ENCODE results near the gene FAHD1.
"Not testable (repeated sequence)": the region's sequence is repeated elsewhere in the genome, so short reads cannot be mapped to it uniquely, and the experiment has no call there.

FAHD1 gene

DNA sequence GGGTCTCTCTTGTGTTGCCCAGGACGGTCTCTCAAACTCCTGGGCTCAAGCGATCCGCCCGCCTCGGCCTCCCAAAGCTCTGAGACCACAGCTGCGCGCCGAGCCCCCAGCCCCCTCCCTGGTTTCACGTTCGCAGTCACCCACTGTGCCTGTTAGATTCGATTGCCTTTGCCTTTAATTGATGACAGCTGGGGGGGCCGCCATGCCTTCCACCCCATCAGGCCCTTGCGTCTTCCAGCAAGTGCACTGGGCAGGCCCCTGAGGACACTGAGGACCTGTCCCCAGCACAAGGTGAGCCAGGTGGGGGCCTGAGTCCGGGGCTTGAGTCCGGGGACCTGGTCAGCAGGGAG, 36.8 kb upstream of the FAHD1 start:
- no peak for DNase-seq

DNA sequence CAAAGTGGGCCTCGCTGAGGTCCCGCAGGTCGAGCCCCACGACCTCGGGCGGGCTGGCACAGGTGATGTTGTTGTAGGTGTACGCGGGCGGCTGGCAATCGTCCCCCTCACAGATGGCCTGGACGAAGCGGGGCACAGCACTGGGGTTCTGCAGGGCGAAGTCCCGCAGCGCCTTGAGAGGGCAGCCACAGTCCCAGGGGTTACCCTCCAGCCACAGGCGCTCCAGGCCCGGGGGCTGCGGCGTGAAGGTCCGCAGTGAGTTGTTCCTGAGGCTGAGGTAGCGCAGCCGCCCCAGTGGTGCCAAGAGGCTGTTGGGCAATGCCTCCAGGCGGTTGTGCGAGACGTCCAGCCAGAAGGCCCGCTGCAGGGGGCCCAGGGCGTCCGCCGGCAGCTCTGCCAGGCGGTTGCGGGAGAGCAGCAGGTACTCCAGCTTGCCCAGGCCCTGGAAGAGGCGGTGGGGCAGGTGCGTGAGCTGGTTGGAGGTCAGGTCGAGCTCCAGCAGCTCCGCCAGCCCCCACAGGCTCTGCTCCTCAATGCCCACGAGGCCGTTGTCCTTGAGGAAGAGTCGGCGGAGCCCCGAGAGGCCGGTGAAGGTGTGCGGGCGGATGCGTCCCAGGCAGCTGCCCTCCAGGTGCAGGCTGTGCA, 36.3 kb upstream of the FAHD1 start:
- no peak for DNase-seq

DNA sequence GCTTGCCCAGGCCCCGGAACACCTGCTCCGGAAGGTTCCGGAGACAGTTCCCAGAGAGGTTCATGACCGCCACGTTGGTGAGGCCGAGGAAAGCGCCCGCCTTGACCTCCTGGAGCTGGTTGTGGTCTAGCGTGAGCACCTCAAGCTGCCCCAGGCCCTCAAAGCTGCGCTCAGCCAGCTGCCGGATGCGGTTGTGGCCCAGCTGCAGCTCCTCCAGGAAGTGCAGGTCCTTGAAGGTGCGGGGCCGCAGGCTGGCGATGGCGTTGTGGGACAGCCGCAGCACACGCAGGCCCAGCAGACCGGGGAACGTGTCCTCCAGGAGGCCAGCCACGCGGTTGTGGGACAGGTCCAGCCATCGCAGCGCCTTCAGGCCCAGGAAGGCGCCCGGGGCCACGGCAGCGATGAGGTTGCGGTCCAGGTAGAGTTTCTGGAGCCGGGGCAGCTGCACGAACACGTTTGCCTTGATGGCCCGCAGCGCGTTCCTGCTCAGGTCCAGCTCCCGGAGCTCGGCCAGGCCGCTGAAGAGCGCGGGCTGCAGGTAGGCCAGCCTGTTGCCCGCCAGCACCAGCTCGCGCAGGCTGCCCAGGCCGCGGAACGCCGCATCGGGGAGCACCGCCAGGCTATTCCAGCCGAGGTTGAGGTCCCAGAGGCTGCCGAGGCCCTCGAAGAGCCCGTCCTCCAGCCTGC, 35.6 kb upstream of the FAHD1 start:
- no peak for DNase-seq

DNA sequence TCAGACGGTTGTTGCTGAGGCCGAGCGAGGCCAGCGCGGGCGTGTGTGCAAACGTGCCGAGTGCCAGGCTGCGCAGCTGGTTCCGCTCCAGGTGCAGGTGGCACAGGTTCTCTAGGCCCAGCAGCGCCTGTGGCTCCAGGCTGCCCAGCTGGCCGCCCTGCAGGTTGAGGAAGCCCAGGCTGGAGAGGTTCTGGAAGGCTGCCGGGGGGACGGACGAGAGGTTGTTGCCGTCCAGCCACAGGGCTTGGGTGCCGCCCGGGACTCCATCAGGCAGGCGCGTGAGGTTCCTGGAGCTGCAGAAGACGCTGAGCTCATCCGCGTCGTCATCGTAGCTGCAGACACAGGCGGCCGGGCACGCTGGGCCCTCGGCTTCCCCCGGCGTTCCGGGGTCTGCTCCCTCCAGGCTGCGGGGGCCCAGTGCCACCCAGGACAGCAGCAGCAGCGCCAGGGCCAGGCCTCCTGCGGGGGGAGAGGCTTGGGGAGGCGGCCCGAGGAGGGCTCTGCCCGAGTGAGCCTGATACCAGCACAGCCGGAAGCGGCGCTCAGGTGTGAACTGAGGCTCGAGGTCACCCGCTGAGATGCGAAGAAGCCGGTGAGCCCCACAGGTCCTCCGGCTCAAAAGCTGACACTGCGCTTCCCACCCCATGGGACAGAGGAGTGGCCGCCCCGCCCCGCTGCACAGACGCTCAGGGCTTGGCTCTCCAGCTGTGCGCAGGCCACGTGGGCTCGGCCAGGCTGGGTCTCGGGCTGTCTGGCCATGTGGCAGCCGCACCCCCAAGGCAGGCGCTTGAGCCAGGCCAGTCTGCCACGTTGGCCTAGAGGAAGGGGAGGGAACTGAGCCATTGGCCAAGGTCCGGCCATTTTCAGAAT, 34.8 kb upstream of the FAHD1 start:
- DNase-seq, result no peak

DNA sequence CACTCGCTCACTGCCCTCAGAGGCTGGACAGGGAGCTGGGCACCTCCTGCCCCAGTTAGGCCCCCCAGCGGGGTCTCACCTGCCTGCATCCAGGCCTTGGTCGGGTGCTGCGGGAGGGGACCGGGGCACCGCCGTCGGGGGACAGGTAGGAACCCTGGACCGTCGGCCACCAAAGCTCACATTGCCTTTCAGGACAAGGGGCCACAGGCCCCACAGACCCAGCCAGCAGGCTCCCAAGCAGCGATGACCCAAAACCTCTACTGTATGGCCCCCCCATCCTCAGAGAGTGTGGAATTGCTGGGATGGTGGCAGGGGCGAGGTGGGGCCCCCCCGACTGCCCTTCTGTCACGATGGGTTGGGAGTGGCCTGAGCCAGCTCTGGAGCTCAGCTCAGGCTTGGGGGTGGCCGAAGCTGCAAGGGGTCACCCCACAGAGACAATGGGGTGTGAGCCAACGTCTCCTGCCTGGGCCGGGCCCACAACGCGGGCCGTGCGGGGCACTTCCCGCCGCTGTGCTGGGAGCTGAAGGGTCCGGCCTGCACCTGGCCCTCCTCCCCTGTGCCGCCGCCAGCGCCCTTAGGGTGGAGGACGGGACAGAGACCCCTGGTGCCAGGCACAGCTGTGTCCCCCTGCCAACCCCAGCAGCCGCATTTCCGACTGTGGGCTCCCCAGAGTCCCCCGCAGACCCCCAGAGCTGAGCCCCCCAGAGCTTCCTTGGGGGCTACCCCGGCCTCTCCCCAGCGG, 34.0 kb upstream of the FAHD1 start:
- no peak for DNase-seq

DNA sequence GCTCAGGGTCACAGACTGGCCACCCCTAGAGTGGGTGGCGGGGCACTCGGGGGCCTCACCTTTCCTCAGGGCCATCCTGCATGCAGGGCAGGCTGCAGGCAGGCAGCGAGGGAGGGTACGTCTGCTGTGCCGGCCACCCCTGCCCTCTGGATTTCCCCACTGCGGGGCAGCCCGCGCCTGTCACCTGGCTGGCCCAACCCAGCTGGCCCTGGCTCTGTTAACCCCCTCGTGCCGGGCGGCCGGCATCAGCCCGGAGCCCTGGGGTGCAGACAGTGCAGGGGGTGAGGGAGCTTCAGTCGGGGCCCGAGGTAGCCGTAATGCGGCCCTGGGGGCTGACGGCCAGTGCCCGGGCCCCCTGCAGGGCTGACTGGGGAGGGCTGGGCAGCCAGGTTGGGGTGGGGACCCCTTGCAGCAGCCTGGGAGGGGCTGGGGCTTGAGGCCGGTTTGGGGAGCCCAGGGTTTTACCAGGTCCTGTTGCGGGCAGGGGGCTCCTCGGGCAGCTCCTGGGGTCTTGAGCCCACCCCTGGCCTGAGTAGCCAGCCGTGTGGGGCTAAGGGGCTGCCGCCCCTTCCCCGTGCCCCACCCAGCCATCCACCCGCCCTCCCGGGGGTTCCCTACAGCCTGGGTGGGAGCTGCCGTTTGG, 33.3 kb upstream of the FAHD1 start, which contains the start of gene IGFALS:
TSS of gene IGFALS (minus strand) at position 128 of the 643 bp plus-strand sequence. CDS start at position 75, 53 bp downstream.
- DNase-seq, result no peak

DNA sequence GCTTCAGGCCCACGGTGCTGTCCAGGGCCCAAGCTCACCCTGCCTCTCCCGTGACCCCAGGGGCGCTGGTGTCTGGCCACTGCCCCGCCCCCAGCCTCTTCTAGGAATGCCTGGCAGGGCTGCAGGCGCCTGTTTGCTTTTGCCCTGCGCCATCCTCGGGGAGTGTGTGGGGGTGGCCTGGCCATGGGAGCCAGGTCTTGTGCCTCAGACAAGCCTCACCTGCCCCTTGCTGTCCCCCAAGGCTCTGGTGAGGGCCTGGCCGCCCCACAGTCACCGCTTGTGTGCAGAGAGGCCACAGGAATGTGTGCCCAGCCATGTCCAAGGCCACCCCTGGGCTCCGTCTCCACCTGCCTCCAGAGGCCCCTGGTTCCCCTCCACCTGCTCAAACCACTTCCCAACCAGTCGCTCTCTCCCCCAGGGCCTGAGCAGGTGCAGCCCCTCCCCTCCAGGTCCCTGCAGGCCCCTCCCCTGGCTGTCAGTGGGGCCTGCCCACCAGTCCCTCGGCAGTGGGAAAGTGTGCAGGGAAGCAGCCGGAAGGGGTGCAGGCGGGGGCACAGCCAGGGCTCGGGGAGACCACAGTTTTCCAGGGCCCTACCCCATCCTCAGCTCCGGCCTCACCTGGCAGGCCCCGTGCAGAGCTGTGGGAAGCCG, 32.7 kb upstream of the FAHD1 start:
- DNase-seq, result no peak

DNA sequence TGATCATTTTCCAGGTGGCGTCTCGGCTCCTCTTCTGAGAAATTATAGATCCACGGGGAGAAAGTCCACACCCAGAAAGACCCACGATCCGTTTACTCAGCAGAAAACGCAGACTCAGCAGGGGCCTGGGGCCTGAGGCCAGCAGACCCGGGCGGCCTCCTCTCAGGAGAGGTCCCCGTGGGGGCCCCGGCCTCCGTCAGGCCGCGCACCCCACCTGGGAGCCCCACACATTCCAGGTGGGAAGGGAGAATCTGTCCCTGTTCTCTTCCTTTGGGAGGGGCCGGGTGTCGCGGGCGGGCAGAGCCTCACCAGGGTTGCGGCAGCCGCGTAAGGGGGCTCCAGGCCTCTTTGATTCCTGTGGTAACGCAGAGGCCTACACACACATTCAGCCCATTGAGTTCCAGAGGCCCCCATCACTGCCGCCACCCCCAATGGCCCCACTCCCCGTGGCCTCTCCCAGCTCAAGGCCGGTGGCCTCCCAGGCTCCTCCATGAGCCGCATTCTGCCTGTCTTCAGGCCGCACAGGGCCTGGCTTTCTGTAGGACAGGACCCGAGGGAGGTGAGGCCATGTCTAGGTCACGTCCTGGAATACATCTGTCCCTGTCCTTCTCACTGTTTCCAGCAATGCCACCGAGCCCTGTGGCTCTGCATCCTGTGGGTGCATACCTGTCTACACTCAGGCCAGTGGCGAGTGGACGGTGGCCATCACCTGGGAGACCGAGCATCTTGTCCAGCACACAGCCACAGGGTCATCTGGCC, 31.9 kb upstream of the FAHD1 start:
- no peak for DNase-seq

DNA sequence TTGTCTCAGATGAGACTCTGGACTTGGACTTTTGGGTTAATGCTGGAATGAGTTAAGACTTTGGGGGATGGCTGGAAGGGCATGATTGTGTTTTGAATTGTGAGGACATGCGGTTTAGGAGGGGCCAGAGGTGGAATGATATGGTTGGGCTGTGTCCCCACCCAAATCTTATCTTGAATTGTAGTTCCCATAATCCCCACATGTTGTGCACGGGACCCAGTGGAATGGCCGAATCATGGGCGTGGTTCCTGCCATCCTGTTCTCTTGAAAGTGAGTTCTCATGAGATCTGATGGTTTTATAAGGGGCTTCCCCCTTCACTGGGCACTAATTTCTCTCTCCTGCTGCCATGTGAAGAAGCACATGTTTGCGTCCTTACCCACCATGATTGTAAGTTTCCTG, 27.7 kb upstream of the FAHD1 start:
- not testable (repeated sequence) for DNase-seq

DNA sequence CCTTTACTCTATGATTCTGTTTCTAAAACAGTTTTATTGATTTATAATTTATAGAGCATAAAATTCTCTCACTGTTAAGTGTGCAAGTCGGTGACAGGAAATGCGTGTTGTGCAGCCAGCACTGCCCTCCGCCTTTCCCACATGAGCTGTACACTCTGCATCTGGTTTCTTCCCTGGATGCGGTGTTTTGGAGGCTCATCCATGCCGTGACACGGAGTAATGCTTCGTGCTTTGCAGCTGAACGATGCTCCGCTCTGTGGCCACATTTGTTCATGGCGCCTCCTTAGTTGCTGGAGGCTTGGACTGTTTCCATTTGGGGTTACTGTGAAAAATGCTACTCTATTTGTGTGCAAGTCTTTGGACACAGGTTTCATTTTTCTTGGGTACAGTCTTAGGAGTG, 26.3 kb upstream of the FAHD1 start:
- no peak for DNase-seq

DNA sequence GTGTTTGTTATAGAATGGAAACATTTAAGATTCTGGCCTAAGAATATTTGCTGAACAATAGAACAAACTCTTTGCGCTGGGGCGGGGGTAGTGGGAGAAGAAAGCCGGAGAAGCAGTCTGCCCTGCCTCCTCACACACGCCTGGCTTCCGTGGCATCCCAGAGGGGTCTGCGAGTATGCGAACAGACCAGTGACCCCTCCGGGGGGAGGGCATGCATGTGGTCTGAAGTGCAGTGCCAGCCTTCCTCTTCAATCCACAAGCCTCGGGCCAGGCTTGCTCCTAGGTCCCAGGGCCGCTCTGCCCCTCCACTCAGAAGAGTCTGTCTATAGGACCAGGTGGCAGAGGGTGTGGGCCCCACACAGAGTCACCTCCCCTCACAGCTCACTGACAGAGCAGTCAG, 19.4 kb upstream of the FAHD1 start:
- no peak for DNase-seq

DNA sequence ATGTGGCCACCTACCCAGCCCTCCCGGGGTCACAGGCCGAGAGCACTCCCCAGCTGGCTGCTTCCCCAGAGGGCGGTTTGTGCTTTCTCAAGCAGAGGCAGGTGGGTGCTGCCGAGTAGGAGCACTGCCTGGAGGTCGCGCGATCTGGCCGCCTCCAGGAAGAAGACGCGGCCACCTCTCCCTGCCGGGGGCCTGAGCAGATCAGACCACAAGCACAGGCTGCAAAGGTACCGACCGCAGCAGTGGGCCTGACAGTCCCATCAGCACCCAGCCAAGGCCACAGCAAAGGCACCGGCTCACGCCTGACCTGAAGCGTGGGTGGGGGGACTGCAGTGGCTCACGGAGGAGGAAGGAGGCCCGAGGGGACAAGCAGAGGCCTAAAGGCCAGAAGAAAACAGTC, 18.3 kb upstream of the FAHD1 start:
- no peak for DNase-seq

DNA sequence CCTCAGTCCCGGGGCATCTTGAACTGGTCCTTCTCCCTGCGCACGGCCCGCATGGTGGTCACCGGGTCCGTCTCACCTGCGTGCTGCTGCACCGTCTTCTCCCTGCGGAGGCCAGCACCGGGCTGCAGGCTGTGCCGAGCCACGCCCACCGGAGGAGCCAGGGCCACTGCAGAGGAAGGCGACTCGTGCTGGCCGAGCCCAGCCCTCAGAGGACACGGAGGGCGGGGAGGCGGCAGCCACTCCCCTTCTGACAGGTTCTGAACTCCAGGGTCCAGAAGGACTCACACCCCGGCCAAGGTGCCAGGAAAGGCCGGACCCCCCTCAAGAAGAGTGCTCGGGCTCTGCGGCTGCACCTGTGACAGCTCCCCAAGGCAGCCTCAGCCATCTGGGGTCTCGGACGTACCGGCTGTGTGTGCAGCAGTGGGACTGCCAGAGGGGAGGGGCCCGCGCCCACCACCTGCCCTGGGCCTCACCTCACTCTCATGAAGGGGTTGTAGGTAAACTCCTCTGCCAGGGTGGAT, 17.7 kb upstream of the FAHD1 start:
- DNase-seq, result no peak

DNA sequence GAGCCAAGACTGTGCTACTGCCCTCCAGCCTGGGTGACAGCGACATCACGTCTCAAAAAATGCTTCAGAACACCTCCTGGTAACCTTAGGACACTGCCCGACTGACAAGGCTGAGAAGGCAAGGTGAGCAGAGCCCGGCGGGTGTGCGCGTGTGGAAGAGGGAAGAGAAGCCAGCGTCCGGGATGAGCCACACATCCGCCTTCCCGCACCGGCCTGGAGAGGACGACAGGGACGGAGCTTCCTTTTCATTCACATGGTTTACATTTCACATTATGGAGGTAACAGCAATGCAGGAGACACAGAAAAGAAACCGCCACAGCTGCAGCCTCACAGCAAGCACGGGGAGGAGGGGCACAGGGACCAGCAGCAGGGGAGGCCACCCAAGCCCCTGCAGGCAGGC, 16.9 kb upstream of the FAHD1 start:
- no peak for DNase-seq

DNA sequence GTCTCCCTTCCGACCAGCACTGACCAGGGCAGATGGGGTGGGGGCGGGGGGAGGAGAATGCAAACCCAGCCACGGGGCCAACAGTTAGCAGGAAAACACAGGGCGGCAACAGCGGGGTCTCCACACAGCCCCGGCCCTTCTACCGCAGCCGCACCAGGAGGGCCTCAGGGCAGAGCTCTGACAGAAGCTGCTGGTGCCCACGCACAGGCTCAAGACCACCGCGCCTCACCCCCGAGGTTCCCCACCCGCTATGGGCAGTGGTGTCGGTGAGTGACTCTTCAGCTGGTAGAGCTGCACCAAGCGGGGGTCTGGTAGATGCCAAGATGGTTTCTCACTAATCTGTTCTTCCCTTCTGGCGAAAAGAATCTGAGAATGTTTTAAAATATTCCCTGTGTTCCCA, 16.5 kb upstream of the FAHD1 start:
- no peak for DNase-seq

DNA sequence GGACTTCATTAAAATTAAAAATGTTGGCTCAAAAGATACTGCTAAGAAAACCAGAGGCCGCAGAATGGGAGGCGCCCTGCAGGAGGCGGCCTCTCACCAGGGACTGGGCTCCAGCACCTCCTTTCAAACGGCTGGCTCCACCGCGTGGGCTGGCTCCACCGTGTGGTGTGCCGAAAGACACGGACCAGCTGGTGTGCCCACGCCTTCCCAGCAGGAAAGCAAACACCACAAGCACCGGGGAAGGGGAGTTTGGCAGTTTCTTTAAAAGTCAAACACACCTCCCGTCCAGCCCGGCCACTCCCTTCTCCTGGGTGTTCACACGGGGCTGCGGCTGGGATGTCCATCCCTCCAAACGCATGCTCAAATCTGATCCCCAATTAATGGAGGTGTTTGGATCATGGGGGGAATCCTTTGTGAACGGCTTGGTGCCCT, 14.3 kb upstream of the FAHD1 start:
- no peak for DNase-seq

DNA sequence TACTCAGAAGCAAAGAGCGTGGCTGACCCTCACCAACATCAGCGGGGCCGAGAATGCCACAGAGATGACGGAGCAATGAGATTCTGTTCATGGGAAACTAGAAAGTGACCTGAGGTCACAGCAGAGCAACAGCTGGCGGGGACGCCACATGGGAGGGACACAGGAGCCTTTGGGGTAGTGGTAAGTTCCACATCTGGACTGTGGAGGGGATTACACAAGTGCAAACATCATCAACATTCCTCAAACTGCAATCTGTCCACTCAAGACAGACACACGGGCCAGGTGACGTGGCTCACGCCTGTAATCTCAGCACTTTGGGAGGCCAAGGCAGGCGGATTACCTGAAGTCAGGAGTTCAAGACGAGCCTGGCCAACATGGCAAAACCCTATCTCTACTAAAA, 11.5 kb upstream of the FAHD1 start:
- DNase-seq, result no peak

DNA sequence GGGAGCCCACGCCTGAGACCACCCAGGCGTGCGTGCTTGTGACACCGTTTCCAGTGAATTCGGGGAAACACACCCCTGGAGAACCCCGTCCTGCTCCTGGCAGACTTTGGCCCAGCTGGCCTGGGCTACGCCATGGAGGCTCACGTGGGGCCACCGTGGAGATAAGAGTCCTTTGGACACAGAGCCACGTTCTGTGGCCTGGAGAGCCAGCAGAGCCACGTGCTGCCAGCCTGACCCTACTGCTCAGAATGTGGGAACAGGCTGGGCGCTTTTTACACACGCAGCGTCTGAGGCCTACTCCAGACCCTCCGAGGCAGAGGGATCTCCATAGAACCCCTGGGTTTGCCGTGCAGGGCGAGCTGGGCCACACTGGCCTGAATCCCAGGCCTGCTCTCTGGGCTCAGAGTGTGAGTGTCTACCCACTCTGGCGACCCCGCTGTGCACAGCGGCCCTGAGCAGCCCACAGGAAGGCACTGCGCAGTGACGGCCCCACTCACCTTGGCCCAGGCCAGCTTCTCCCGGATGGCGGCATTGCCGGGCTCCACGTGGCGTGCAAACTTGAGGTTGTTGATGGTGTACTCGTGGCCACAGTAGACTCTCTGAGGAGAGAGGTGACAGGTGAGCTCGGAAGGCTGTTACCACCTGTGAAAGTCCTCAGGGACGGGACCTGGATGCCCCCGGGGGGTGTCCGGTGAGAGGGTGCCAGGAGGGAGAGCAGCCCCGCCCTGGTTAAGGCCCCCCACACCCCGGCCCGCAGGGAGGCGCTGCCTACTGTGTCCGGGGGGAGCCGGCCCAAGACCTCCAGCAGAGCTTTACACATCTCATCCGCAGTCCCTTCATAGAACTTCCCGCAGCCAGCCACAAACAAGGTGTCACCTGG, 10.4 kb upstream of the FAHD1 start:
- no peak for DNase-seq

DNA sequence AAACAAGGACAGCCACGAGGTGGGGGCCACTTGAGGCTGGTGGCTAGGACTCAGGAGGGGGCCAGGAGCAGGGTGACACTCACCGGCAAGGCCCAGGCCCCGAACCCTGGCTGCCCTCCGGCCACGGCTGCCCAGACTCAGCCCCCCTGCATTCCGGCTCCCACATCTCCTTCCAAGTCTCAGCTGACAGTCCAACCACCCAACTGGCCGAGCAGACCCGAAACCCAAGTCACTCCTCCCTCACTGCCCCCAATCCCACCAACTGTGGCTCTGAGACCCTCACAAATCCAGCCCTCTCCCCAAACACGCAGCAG, 9.8 kb upstream of the FAHD1 start:
- DNase-seq, result no peak

DNA sequence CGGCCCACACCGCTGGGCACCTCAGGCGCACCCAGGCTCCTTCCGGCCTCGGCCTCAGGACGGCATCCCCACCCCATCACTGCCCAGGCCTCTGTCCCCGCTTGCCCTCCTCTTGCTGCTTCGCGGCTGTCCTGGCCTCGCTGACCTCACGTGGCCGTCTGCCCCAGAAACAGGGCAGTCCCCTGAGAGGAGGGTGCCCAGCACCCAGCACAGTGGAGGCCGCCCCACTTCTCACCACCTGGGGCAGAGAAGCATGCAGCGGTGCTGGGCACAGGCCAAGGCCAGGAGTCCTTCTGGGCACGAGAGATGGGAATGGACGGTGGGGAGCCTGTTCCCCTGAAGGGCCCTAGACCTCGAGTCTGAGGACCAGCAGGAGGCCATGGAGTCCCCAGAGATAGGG, 9.3 kb upstream of the FAHD1 start:
- DNase-seq, result no peak

Measured in Kasumi-1 (cell line).